ENCODE data around the gene PASK. TPM values are rescaled to one million over a fixed set of nuclear protein-coding genes. Genes with fewer than 3 reads are reported as not detected.
A peak's percentile ranks its signal among the peaks of the same experiment; 100 is the strongest.

Gene PASK
- total and polyA plus RNA-seq, 2 of the 4 experiments (the other 2 are of a cell fraction), result 4.1 TPM

DNA sequence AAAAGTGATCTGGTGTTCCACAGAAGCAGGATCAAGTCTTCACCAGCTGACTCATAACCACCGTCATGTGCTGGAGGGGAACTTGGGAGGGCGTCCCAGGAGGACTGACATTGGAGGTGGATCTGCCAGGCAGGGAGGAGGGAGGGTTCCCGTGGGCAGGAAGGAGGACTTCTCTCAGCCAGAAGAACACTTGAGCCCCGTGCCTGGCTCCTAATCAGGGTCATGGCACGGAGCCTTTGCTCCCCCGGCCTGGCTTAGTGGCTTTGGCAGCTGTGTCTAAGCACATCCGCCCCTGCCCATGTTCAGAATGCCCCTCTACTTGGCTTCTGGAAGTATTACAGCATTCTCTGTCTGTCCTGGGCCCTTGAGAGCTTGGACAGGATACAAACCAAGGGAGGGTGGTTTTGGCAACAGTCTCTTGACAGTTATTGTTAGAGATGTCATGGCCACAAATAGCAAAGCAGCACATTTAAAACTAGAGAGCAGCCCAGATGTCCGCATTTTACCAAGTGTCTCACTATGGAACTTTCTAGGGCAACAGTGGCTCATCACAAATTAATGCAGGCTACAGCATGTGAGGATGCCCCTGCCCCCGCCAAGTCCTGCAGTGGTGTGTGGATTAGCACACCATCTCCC lies 12.5 kb upstream of the PASK start:
- Histone ChIP-seq H3K9ac (ENCODE audit: low read depth, low read length) (no peak overlapping the region), H2BK5ac (ENCODE audit: low read depth, low read length, poor library complexity, severe bottlenecking) (no peak overlapping the region), H2AFZ (replicated peaks; ENCODE audit: low read length, poor library complexity) (peak overlapping the region; percentile 71), H4K20me1 (ENCODE audit: insufficient read depth, low read length) (peaks cover 8% of the 10 kb centered on the region), H3K9me3 (ENCODE audit: control insufficient read depth, insufficient read depth, low read length) (no peaks in the 10 kb centered on the region), H3K4me2 (ENCODE audit: low read depth, low read length) (peak overlapping the region; percentile 0; the same call in 1 of the 2 replicates), H4K5ac (ENCODE audit: low read depth, low read length) (no peak overlapping the region), H2BK120ac (ENCODE audit: low read depth, low read length) (no peak overlapping the region), H2AK9ac (replicated peaks; ENCODE audit: low read depth, low read length, poor library complexity) (peak overlapping the region; percentile 70), H4K91ac (ENCODE audit: insufficient read depth, low read depth, low read length) (no peak overlapping the region), H3K9me1 (ENCODE audit: insufficient read depth, low read length) (peaks cover 14% of the 10 kb centered on the region), H2AK5ac (ENCODE audit: low read depth, low read length) (peak overlapping the region; percentile 34; the same call in 1 of the 2 replicates), H3K18ac (ENCODE audit: low read depth, low read length) (no peak overlapping the region), H3K14ac (replicated peaks; ENCODE audit: low read depth, low read length) (peak overlapping the region; percentile 29; the same call in 1 of the 2 replicates), H3K27ac (ENCODE audit: insufficient read depth, low read length) (no peak overlapping the region), H3K56ac (ENCODE audit: extremely low read depth, insufficient read depth, low read length) (no peak overlapping the region), H3K4me3 (ENCODE audit: insufficient read depth, low read depth, low read length) (no peak overlapping the region), H2BK20ac (ENCODE audit: low read depth, low read length) (no peak overlapping the region), H3K27me3 (ENCODE audit: control insufficient read depth, insufficient read depth, low read length) (no peaks in the 10 kb centered on the region), H3K36me3 (ENCODE audit: control insufficient read depth, insufficient read depth, low read length) (peaks cover 38% of the 10 kb centered on the region), H4K8ac (ENCODE audit: low read depth in 2 of 2, low read length in 2 of 2) (no peak overlapping the region), H3K23ac (ENCODE audit: low read depth, low read length) (no peak overlapping the region), H2BK15ac (ENCODE audit: low read depth, low read length) (no peak overlapping the region; the same call in 2 of the 3 replicates), H3K4me1 (ENCODE audit: control insufficient read depth, insufficient read depth, low read length) (peaks cover 9% of the 10 kb centered on the region), H3K4ac (ENCODE audit: low read depth, low read length) (peak overlapping the region; percentile 19; the same call in 1 of the 2 replicates), H3K79me1 (ENCODE audit: low read depth in 1 of 2, low read length in 2 of 2) (peaks cover 7 to 23% of the 10 kb centered on the region in 2 experiments; a peak in 2 of 4 replicates)
- no TSS peak for BruUV-seq (replicated peaks)
- ATAC-seq (ENCODE audit: low read depth), result peak; percentile 93
- in situ Hi-C loops (cut with MboI; ENCODE audit: low sequenced_read_pairs) (no loop called here), dilution Hi-C loops (cut with HindIII; ENCODE audit: low sequenced_read_pairs, unreplicated experiment) (no loop called here), intact Hi-C loops (cut with micrococcal nuclease) (no loop called here)
- CTCF ChIA-PET, result no interaction called here
- TF ChIP-seq BHLHE40 (IDR thresholded peaks at IDR 0.05; ENCODE audit: low read depth, low read length) (peak; percentile 81), FOS (IDR thresholded peaks at IDR 0.05; ENCODE audit: low read depth, low read length) (no peak), POLR2A (IDR thresholded peaks at IDR 0.05; ENCODE audit: low read depth, low read length) (no peak), RAD21 (IDR thresholded peaks at IDR 0.05; ENCODE audit: low read length) (no peak), USF2 (IDR thresholded peaks at IDR 0.05; ENCODE audit: low read depth, low read length) (peak; percentile 85)
- POLR2A ChIA-PET (ENCODE audit: unreplicated experiment), result no interaction called here
- DNase-seq, result peak; percentile 87
- WGBS, 2 experiments (ENCODE audit: extremely low coverage in 2 of 2, insufficient read length in 1 of 2), result 54% methylated on average over 2 of the region's 9 CpGs; no CpG with 5 or more reads in 1 of the 2 experiments

Measured in IMR-90 (cell line).